ENCODE data around the gene FGF6.

GRCh38 chr12:4489556-4489955 lies 43.9 kb upstream of the FGF6 start:
- TF ChIP-seq POLR2A (IDR thresholded peaks at IDR 0.05) (no peak), CTCF (IDR thresholded peaks at IDR 0.05 in 8 of 11, conservative IDR thresholded peaks at IDR 0.05 in 3 of 11) (no peak), POLR2AphosphoS5 (IDR thresholded peaks at IDR 0.05) (no peak)

Data from spleen (tissue), 7 donors.